Activated CD4-positive, CD25-positive, alpha-beta regulatory T cell (primary cell): ENCODE results near the gene ZKSCAN5.
"Not testable (repeated sequence)": the region's sequence is repeated elsewhere in the genome, so short reads cannot be mapped to it uniquely, and the experiment has no call there.

Source experiments
- DNase-seq, 4 experiments: peaks; one replicate each; lab custom pipeline; 2025; lab: John Stamatoyannopoulos, UW

ZKSCAN5 gene

DNA sequence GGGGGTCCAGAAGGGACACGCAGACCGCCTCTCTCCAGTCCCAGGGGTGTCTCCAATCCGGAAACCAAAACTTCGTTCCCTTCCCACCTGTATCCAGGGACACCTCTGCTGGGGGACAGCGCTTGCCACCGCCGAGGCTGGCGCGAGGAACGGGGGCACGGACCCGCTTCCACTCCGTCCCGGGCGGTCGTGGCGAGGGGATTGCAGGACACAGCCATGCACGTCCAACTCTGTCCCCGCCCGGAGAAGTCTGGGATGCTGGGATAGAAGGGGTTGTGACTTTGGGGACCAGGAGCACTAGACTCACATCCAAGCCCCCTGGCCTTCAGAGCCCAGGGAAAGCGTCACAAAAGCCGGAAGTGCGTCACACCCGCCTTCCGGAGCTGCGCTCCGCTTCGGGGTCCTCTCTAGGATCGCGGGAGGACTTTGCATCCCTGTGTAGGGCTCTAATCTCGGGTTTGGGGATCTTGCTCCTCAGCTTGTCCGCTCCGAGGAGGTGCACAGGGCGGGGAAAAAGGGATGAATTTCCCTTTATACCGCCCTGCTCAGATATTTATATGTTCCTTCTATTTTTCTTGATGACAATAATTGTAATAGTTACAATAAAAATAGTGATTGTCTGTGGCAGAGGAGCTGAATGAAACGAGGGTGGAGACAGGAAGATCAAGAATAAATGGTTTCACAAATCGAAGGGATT lies 47.5 kb downstream of the ZKSCAN5 start, which contains the start of gene FAM200A:
FAM200A (minus strand) TSS at position 348 of the 697 bp plus-strand sequence. CDS start 3,707 bp downstream, outside the sequence.
- DNase-seq: peak; percentile 51 to 76 (median 68)

DNA sequence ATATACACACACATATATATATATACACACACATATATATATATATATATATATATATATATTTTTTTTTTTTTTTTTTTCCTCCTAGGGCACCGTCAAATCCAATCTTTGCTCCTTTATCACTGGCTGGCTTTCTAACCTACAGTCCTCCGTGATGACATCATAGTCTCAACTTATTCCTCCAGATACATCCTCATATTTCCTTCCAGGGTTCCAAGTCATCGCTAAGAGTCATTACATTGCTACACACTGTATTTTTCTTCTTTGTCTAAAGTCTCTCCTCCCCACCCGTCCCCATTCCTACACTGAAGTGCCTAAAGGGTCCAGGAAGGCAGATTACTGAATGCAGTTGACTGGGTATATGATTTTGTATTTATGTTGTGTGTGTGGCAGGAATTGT lies 48.6 kb downstream of the ZKSCAN5 start:
- no peak for DNase-seq

DNA sequence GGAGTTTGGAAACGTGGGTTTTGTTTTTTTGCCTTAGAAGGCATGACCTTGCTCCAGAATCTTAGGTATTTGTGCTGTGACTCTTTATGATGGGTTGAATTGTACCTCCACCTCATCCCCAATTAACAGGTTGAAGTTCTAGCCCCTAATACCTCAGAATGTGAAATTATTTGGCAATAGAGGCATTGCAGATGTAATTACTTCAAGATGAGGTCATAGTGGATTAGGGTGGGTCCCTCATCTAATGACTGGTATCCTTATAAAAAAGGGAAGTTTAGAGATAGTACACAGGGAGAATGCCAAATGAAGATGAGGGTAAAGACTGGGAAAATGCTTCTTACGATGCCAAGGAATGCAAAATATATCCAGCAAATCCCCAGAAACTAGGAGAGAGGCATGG lies 50.5 kb downstream of the ZKSCAN5 start:
- no peak for DNase-seq

DNA sequence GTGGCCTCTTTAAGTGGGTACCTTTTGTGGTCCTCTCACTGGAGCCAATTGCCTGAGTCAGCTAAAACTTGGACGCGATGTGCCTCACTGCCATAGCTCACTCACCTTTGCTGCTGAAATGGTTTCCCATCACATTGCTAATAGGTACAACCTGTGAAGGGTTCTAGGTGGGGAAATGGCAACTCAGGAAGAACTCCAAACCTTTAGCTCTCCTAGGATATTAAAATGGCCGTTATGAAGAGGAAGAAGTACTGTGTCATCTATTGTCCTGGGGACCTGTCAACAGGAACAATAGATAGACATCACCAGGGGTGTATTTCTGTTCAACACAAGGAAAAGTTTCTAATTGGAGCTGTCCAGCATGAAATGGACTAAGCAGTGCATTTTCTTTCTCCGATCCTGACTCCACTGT lies 52.7 kb downstream of the ZKSCAN5 start:
- DNase-seq: no peak

DNA sequence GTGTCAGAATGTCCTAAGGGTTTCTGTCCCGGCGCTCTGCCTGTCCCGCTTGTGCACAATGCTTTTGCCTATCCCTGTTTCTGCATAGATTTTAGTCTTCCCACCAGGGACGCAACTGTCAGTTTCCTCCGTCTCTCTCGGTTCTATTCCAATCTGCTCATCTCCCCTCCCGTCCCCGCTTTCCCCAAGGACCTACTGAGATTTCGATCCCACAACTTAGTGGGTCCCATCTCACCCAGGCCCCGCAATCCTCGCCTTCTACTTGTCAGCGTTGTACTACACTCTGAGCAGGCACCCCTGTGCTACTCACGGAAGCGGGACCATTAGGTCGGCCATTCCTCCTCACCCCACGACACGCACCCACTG lies 53.5 kb downstream of the ZKSCAN5 start:
- no peak for DNase-seq

DNA sequence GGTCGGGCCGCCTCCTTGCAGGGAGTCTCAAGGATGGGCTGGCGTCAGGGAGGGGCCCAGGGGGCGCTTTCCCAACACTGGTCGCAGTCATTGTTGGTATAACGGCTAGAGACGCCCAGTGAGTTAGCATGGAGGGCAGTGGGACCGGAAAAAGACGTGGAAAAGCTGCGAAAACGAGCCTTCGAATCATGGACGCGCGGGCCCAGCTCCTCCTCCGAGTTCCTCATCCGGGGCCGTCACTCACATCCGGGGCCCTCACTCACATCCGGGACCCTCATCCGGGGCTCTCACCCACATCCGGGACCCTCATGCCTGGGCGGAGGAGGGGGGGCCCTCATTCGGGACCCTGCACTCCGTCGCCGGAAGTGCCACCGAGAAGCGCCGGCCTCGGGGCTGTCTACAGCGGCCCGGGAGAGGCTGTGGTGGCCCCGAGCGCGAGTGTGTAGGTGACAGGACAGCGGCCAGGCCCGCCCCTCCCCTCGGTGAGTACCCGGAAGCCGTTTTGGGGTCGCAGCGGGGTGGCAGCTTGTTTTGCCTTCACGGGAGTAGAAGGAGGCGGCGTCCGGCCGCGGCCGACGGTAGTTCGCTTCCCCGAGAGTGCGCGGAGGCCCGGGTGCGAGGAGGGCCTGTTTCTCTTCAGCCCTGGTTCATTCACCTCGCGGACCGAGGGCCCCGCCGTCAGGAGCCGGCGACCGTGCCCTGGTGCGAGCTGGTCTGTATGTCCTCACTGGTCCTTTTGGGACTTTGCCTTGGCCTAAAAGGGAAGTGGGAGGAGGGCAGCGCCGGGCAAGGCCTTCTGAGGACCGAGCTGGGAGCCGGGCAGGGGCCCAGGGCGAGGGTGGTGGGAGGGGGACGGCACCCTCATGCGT lies 54.1 kb downstream of the ZKSCAN5 start, which contains the start of gene ZNF655:
ZNF655 (plus strand) TSS at position 337 of the 869 bp plus-strand sequence. CDS start 1,918 bp downstream, outside the sequence.
- peak; percentile 77 to 93 (median 88) for DNase-seq

DNA sequence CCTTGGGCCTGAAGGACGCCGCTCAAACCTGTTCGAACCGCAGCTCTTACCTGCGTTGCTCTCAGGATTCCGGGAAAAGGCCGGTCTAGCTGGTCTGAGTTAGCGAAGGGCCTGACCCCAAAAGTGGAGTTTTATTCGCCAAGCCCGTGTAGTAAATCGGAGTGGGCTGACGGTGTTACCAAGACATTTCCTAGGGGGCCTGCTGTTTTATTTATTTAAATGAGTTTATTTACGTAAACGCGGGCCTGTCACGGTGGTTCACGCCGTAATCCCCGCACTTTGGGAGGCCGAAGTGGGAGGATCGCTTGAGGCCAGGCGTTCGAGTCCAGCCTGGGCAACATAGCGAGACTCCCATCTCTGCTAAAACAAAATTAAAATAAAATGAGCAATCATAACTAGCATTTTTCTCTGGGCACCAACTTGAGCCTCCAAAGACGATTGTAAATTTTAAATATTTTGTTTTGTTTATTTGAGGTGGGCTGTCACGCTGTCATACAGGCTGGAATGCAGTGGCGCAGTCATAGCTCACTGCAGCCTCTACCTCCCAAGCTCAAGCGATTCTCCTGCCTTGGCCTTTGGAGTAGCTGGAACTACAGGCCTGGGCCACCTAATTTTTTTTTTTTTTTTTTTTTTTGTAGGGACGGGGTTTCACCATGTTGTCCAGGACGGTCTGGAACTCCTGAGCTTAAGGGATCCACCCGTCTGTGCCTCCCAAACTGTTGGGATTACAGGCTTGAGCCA lies 54.9 kb downstream of the ZKSCAN5 start:
- DNase-seq: no peak

DNA sequence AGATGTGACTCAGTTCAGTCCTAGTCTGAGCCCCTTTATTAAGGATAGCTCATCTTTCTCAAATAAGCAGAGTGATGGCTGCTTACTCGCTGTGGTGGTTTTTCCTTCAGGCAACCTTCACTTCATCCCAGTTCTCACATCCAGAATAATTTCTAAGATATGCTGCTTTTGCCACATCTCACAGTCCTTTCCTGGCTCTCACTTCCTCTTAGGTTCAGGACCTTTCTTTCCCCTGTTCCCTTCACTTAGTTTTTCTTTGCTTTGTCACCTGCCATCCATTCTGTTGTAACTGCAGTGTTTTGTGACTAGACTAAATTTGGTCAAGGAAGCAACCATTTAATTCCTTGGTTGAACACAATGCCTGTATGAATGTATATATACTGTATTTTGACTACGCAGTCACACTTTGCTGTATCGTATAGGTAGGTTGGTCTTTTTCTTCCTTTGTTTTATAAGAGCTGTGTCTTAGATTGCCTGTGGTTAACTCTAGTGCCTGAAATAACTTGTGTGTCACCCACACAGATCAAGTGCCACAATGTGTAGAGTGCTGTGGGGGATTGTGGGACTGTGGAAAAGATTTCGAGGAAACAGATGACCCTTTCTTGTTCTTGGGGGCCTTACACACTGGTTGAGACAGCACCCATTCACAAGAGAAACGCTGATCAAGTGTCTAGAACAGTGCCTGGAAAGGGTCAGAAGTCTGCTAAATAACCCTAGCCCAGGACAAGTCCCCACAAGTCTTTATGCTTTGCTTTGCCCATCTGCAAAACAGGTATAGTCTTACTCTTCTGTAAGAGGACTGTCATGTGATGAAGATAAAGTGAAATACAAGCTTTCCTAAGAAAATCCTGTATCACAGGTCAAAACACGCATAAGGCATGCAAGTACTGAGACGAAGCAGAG lies 56.6 kb downstream of the ZKSCAN5 start:
- no peak for DNase-seq

DNA sequence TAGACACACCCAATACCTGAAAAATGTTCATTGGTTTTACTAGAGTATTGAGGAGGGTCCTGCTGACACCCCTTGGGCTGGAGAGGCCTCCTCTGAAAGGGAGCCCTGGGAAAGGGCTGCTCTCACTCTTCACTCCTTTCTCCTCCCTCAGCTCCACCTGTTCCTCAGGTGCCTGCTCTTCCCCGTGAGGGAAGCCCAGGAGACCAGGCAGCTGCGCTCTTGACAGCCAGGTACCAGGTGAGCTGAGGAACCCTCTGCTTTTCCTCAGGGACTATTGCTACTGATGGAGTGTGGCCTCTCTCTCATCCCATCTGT lies 57.2 kb downstream of the ZKSCAN5 start:
- no peak for DNase-seq

DNA sequence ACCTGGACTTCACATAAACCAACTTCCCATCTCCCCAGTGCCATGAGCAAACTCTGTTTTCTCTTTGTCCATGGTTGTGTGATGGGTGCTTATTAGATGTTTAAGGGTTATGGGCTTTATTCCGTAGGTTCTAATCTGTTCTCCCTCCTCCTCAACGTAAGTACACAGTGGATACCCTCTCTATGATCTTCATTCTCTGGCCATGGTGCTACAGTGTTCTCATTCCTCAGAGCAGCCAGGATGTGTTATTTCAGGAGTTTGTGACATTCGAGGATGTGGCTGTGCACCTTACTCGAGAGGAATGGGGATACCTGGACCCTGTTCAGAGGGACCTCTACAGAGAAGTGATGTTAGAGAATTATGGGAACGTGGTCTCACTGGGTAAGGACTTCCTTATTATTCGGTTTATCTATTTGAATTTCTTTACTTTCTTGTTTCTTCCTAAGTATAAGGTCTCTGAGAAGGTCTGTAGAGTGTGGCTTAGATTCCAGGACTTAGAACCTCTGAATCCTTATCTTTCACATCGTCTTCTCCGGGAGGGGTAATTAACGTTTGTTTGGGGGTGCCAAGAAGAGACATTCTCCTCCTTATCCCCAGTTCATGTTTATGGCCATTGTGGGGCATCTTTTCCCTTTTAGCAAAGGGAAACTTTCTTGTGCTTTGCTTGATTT lies 57.8 kb downstream of the ZKSCAN5 start:
- no peak for DNase-seq

DNA sequence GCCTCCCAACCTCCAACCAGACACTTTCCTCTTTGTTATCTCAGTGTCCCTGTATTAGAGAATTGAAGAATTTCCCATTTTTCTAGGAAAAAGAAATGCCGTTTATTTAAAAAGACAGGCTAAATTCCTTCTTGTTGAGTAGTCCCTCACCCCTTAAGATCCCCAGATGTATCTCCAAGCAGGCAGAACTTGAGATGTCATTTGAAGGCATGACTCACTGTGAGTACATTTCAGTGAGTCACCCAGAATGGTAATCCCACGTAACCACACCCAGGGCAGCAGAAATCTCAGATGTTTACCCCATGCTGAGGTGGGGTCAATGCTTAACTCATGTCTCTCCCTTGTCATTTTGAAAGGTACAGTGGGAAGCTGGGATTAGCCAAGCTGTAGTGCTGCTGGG lies 58.4 kb downstream of the ZKSCAN5 start:
- DNase-seq: no peak

DNA sequence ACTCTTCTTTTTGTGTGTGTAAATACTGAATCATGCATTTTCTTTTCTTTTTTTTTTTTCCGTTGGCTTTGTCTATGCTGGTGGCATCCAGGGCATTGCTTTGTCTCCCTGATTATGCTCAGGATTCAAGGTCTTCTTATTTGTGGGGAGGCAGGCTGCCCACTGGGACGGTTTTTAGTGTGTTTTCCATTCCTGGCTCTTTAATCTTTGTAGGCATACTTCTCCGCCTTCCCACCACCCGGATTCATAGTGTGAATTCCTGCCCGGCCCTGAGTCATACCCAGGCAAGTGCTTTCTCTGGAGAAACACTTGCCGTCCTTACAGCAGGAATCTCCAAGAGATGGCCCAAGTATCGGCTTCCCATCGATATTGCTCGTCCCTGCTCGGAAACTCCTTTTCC lies 59.2 kb downstream of the ZKSCAN5 start:
- DNase-seq: no peak

DNA sequence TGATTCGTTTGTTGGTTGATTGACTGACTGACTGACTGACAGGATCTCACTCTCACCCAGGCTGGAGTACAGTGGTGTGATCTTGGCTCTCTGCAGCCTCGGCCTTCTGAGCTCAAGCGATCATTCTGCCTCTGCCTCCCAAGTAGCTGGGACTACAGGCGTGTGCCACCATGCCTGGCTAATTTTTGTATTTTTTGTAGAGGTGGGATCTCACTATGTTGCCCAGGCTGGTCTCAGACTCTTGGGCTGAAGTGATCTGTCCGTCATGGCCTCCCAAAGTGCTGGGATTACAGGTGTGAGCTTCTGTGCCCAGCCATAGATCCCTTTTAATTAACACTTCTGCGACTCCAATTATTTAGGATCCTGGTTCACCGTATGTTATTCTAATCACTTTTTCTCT lies 64.3 kb downstream of the ZKSCAN5 start:
- not testable (repeated sequence) for DNase-seq

DNA sequence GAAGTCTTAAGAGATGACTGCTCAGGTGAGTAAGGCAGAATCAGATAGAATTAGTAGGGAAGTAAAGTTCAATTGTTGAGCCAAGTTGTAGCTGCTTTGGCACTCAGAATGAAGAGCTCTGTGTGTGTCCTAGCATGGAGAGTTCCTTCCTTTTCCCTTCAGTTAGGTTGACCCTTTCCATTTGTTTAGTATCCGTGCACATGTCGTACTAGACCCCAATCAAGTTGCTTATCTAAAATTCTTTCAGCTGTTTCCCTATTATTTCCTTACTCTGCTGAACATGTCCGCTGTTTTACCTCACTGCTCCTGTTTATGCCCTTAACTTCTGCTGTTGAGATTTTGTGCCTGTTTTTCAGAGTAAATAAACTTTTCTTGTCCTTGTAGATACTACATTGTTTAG lies 67.3 kb downstream of the ZKSCAN5 start:
- DNase-seq: no peak

DNA sequence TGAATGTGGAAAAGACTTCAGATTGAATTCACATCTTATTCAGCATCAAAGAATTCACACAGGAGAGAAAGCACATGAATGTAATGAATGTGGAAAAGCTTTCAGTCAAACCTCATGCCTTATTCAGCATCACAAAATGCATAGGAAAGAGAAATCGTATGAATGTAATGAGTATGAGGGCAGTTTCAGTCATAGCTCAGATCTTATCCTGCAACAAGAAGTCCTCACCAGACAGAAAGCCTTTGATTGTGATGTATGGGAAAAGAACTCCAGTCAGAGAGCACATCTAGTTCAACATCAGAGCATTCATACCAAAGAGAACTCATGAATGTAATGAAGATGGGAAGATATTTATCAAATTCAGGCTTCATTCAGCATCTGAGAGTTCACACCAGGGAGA lies 68.8 kb downstream of the ZKSCAN5 start:
- no peak for DNase-seq

DNA sequence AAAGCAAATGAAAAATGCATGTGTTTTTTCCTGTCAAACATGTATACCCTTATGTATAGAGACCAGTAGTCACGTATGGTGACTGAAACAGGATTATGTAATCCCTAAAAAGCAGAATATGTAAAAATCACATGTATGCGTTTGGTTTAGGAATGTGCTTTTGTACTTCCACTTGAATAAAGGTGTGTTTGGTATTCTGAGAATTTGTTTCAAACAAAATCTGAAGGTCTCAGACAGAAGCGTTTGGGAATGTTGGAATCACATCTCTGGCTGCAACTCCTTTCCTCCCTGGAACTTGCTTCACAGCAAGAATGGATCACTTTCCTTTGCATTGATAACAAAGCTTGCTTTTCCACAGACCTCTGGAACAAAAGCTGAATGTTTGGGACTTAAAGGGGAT lies 71.8 kb downstream of the ZKSCAN5 start:
- DNase-seq: no peak

DNA sequence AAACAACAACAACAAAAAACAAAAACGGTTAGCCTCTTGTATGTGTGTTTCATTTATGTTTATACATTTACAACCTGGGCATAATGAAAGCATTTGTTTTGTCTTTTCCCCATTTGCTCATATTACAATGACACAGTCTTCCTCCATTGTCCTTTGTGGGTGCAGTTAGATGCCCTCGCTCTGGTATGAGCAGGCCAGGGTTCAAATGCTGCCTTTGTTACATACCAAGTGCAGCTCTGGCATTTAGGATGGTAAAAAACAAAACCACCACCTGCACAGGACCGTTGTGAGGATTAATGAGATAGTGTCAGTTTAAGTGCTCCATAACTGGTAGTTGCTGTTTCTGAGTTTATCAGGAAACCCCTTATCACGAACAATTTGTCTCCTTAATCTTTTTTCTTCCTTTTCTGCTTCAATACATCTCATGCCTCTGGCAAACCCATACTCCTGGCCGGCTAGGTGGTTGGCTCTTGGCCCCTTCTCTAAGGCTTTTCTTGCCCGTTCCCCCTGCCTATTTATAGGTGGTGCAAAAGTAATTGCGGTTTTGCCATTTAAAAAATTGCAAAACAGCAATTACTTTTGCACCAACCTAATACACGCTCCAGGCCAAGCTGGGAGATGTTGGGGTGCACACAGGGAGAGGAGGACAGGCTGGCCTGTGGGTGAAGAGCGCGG lies 75.0 kb downstream of the ZKSCAN5 start:
- no peak for DNase-seq

DNA sequence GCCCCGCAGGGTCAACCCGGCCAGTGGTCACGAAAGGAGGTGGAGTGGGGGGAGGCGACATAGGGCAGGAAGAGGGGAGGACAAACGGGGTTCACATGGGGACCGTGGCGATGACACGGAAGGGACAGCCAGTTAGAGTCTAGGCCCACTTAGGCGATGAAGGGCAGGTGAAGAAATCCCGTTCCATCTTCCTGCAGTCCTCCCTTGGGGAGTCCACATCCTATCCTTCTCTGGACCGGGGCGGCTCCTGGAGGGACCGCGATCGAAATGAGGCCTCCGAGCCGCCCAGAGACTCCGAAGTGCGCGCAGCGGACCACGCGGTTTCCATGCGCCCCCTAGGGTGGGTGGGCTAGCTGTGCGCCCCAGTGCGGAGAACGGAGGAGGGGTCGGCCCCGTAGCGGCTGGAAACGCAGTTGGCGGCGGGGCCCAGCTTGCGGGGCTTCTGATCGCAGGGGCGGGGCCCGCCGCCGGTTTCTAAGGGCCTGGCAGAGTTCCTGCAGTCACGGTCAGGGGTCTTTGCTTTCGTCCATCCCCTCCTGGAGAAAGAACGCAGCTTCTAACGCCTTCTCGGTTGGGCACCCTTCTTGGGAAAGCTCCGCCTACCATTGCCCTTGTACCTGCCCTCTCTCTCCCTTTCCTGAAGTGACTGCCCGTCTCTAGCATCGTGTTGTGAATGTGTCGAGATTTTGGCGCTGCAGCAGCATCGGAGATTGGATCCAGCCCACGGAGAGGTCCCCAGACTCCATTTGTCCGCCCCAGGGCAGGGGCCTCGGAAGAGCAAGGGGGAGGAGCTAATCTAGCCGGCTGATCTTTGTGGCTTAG lies 75.7 kb downstream of the ZKSCAN5 start:
- peak; percentile 17 to 55 (median 42) for DNase-seq

DNA sequence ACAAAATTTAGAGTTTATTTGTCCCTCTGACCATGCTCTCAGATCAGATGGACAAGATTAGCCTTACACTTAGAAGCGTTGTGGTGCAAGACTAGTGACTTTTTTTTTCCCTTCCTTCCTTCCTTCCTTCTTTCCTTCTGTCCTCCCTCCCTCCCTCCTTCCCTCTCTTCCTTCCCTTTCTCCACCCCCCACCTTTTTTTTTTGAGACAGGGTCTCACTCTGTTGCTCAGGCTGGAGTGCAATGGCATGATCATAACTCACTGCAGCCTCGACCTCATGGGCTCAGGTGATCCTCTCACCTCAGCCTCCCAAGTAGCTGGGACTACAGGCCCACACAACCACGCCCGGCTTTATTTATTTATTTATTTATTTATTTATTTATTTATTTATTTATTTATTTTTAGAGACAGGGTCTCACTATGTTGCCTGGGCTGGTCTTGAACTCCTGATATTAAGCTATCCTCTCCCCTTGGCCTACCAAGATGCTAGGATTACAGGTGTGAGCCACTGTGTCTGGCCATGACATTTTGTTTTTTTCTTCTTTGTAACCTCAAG lies 76.4 kb downstream of the ZKSCAN5 start:
- not testable (repeated sequence) for DNase-seq
